A673 (cell line): ENCODE results near the gene NRXN2. TPM values are rescaled to one million over a fixed set of nuclear protein-coding genes. Genes with fewer than 3 reads are reported as not detected.

Source experiments
- BruUV-seq: library from RNA; stranded (reverse); fragments of 400-500 nt; replicated peaks from 2 replicates; lab custom pipeline; 2021; lab: Mats Ljungman, UMichigan
- CTCF ChIA-PET: fragments of 300-600 bp; sonication (Branson Sonifier 250); formaldehyde crosslinking; loops from one replicate; lab custom pipeline; 2022; ENCODE audit warnings: antibody characterized with exemption; lab: Charles Lee
- POLR2A ChIA-PET: fragments of 300-600 bp; sonication (Branson Sonifier 250); formaldehyde crosslinking; loops from one replicate; lab custom pipeline; 2022; ENCODE audit warnings: antibody characterized with exemption; ENCODE audit not compliant: low non-redundant PET; lab: Charles Lee
- DNase-seq: peaks from one replicate; pipeline ENCODE4 v3.0.0-alpha.2; 2015; ENCODE audit warnings: low spot score
- H3K27ac ChIP-seq: fragments of 200-600 bp; sonication (generic); 2 replicates; pipeline ENCODE4 v1.5.1; 2016; ENCODE audit warnings: mixed run types, low read depth, mild to moderate bottlenecking, mixed read lengths, antibody characterized with exemption, low read length; ENCODE audit not compliant: poor library complexity, severe bottlenecking
- H3K27me3 ChIP-seq: fragments of 200-600 bp; sonication (generic); replicated peaks from 2 replicates; pipeline ENCODE4 v1.6.1; 2017; ENCODE audit warnings: mixed run types, low read depth, mild to moderate bottlenecking, mixed read lengths, antibody characterized with exemption, low read length; ENCODE audit not compliant: insufficient read depth, poor library complexity
- H3K36me3 ChIP-seq: fragments of 200-600 bp; sonication (generic); 2 replicates; pipeline ENCODE4 v1.6.1; 2016; ENCODE audit warnings: mixed run types, mild to moderate bottlenecking, mixed read lengths, antibody characterized with exemption, low read length; ENCODE audit not compliant: insufficient read depth, poor library complexity, severe bottlenecking
- H3K4me1 ChIP-seq: fragments of 200-600 bp; sonication (generic); 2 replicates; pipeline ENCODE4 v1.6.1; 2017; ENCODE audit warnings: mixed run types, mild to moderate bottlenecking, mixed read lengths, antibody characterized with exemption, low read length; ENCODE audit not compliant: insufficient read depth, poor library complexity, severe bottlenecking
- H3K4me3 ChIP-seq: fragments of 200-600 bp; sonication (generic); 2 replicates; pipeline ENCODE4 v1.5.1; 2016; ENCODE audit warnings: low read depth, mixed run types, mild to moderate bottlenecking, mixed read lengths, low read length; ENCODE audit not compliant: poor library complexity, severe bottlenecking
- H3K9me3 ChIP-seq: fragments of 200-600 bp; sonication (generic); 2 replicates; pipeline ENCODE4 v1.6.1; 2016; ENCODE audit warnings: mixed run types, low read depth, mild to moderate bottlenecking, mixed read lengths, antibody characterized with exemption, low read length; ENCODE audit not compliant: poor library complexity, severe bottlenecking
- CTCF ChIP-seq: fragments of 300-800, 200-600 bp; sonication (generic); conservative IDR thresholded peaks from 2 replicates; pipeline ENCODE4 v1.5.1; 2017; ENCODE audit warnings: low read depth, mild to moderate bottlenecking, antibody characterized with exemption, low read length, moderate library complexity, mixed read lengths
- EZH2 ChIP-seq: fragments of 200-600 bp; sonication (generic); IDR thresholded peaks from 2 replicates; pipeline ENCODE4 v1.6.1; 2017; ENCODE audit warnings: borderline replicate concordance, low read depth, mild to moderate bottlenecking, mixed read lengths, antibody characterized with exemption, low read length; ENCODE audit not compliant: poor library complexity, severe bottlenecking
- intact Hi-C: fragments of 100-400 bp; cut with micrococcal nuclease; formaldehyde crosslinking; loops from one replicate; pipeline ENCODE4 v1.10.0; 2022; ENCODE audit not compliant: unreplicated experiment
- total RNA-seq: library from RNA; stranded (reverse); gene quantifications from 2 replicates; pipeline ENCODE4 v1.2.3, GENCODE V29; 2021

Gene NRXN2
- total RNA-seq, 1 experiment from 2014 or later: 5.0 TPM

DNA sequence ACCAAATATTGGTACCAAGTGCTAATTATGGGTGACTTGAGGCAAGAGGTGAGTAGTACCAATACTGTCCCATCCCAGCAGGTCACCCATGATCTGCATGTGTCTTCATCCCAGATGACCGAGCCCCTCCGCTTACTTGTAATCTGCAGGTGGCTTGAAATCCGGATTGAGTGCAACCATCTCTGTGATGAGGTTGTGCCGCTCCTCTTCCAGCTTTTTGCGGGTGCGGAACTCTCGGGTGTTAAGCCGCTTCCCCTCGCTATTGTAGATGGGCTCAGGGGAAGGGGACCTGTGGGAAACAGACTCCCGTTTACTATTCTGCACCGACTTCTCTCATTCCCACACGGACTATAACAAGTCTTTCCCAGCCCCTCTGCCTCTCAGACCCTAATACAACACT, 47.1 kb upstream of the NRXN2 start:
- ChIA-PET CTCF (interaction anchor here (0.6 kb wide), 1 partner anchor 66 kb away, joined by 5 read pairs; no protein-coding TSS in a partner anchor), POLR2A (no interaction called here)
- H3K27ac ChIP-seq: no peak overlapping the region
- no peaks in the 10 kb centered on the region for H3K27me3 ChIP-seq
- intact Hi-C loops: no loop called here
- no peak for DNase-seq
- no TSS peak for BruUV-seq
- no peak for TF ChIP-seq EZH2
- TF ChIP-seq CTCF: no peak
- no peak overlapping the region for H3K4me3 ChIP-seq
- peaks cover 29% of the 10 kb centered on the region for H3K4me1 ChIP-seq
- no peaks in the 10 kb centered on the region for H3K9me3 ChIP-seq
- peaks cover 97% of the 10 kb centered on the region for H3K36me3 ChIP-seq

DNA sequence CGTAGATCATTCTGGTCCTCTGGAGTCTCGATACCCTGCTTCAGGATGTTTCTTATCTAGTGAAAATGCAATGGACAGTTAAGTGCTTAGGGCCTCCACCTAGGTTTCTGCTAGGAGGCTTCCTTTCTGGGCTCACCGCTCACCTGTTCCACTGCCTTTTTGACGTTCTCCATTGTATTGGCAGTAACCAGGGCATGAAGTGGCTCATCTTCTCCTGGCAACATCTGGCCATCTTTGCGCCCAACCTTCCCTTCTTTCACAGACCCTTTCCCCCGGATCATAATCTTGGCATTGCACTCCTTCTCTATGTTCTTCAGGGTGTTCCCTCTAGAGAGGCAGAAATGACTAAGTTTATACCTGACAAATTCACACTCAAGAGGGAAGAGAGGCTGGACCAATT, 46.3 kb upstream of the NRXN2 start:
- CTCF ChIA-PET: no interaction called here
- Histone ChIP-seq H3K9me3 (no peaks in the 10 kb centered on the region), H3K4me1 (peaks cover 38% of the 10 kb centered on the region), H3K27ac (no peak overlapping the region), H3K36me3 (peaks cover 97% of the 10 kb centered on the region), H3K27me3 (no peaks in the 10 kb centered on the region), H3K4me3 (no peak overlapping the region)
- BruUV-seq: no TSS peak
- no peak for TF ChIP-seq EZH2
- TF ChIP-seq CTCF: no peak
- DNase-seq: no peak
- intact Hi-C loops: no loop called here
- POLR2A ChIA-PET: no interaction called here

- no TSS peak for BruUV-seq
- H3K27me3 ChIP-seq: no peaks in the 10 kb centered on the region
- intact Hi-C loops: no loop called here
- H3K36me3 ChIP-seq: peaks cover 97% of the 10 kb centered on the region
- peaks cover 45% of the 10 kb centered on the region for H3K4me1 ChIP-seq
- no peak for DNase-seq
- H3K27ac ChIP-seq: no peak overlapping the region
- no peaks in the 10 kb centered on the region for H3K9me3 ChIP-seq
- POLR2A ChIA-PET: interaction anchor here (0.7 kb wide), 1 partner anchor 10 kb away, joined by 4 read pairs; the partner anchor contains the start of gene SF1
- CTCF ChIA-PET: interaction anchor here (0.8 kb wide), 1 partner anchor 10 kb away, joined by 3 read pairs; the partner anchor contains the start of gene SF1
- TF ChIP-seq CTCF (no peak), EZH2 (no peak)
- H3K4me3 ChIP-seq: no peak overlapping the region
Observed at GRCh38 chr11:64768300-64768694, 45.3 kb upstream of the NRXN2 start.
